HG02852 (cell line): Measurements from ENCODE around the gene SLC13A4.
"Not testable (repeated sequence)": the region's sequence is repeated elsewhere in the genome, so short reads cannot be mapped to it uniquely, and the experiment has no call there.

Experiments used
- ATAC-seq: cut with Tn5 transposase; IDR thresholded peaks from one replicate; pipeline ENCODE4 v1.9.1; 2021; ENCODE audit warnings: mild to moderate bottlenecking, moderate library complexity; ENCODE audit not compliant: unreplicated experiment

Gene SLC13A4

GRCh38 chr7:135704074-135704473, 23.9 kb downstream of the SLC13A4 start:
- no peak for ATAC-seq

DNA sequence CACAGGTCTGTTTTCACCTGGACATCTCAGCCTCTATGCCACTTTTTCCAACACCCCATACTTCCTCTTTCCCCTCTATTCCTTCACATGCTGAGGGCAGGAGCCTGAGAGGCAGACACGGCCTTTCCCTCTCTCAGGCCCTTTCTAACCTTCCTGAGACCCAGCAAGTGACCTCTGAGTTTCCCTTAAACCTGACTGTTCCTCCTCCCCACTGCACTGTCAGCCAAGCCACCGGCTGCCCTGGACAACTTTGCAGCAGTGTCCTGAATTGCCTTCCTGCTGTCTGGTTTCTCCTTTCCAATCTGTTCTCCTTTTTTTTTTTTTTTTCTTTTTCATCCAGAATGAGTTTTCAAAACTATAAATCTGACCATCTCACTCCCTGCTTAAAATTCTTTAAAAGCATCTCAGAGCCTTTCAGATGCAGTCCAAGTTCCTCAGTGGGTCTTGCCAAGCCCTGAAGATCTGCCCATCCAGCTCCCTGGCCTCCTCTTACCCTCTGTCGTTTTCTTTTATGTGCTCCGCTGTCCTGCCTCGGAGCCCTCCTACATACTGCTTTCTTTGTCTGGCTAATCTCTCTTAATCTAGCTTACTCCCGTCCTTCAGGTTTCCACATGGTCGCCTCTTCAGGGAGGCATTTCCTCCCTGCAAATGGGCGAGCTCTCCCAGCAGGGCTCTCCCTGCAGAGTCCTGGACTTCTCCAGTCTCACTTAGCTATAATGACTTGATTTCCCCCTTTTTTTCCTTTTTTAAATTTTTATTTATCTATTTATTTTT, 30.5 kb downstream of the SLC13A4 start:
- ATAC-seq, result no peak

GRCh38 chr7:135693558-135693957, 34.4 kb downstream of the SLC13A4 start:
- ATAC-seq, result no peak

DNA sequence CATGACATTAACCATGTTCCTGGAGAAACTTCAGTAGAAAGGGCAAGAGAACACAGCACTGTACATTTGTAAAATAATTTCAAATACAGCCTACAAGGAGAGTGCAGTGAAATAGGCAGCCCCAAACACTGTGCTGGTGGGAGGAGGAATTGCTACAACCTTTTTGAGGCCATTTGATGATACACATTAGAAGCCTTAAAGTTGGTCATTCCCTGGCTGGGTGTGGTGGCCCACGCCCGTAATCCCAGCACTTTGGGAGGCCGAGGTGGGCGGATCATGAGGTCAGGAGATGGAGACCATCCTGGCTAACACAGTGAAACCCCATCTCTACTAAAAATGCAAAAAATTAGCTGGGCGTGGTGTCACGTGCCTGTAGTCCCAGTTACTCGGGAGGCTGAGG, 35.4 kb downstream of the SLC13A4 start:
- ATAC-seq, result not testable (repeated sequence)

- ATAC-seq, result no peak
These were observed 35.9 kb downstream of the SLC13A4 start for GRCh38 chr7:135692055-135692454.

DNA sequence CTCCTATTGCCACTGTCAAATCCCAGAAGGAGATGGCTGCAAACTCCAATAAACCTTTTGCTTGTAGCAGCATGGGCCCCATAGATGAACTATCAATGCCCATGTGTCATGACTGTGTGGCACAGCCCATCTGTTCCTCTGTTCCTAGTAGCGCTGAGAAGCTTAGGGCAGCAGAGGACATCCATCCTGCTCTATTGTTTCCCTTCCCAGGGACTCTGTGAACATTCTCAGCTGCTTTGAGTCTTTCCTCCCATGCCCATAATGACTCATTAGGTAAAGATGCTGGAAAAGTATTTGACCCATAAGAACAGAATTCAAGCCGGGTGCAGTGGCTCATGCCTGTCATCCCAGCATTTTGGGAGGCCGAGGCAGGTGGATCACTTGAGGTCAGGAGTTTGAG, 37.4 kb downstream of the SLC13A4 start:
- ATAC-seq, result no peak

DNA sequence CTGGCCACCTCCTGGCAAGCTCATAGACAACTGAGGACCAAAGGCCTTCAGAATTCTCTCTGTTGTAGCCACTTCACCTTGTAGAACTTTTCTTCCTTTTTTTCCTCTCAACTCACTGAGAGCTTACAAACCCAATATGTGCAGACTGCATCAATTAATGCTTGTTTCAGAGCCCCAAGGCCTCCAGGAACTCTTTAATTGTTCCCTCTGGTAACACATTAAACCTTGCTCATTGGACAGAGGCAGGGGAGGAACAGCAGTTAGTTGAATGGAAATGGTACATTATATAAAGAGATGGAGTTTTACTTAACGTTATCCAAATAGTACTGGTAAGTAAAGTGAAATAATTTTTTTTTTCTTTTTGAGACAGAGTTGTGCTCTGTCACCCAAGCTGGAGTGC, 40.5 kb downstream of the SLC13A4 start:
- no peak for ATAC-seq

- no peak for ATAC-seq
These were observed 42.5 kb downstream of the SLC13A4 start for GRCh38 chr7:135685306-135686084.

DNA sequence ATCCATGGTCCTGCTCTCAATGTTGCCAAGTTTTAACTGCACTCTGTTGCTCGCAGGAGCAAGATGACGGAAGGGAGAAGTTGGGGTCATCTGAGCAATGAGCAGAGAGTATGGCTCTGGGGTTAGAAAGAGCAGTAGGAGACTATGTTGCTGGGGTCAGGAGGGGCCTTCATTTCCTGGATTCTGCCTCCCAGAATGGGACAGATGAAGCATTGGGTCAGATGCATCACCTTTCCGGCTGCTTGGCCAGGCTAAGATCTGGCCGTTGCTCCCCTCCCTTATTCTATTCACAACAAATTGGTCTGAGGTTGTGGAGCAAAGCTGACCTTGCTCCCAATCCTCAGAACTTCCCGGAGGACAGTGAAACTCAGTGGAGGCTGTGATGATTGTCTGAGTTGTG, 43.3 kb downstream of the SLC13A4 start:
- ATAC-seq, result no peak

- no peak for ATAC-seq
These were observed 43.9 kb downstream of the SLC13A4 start for GRCh38 chr7:135684136-135684535.

DNA sequence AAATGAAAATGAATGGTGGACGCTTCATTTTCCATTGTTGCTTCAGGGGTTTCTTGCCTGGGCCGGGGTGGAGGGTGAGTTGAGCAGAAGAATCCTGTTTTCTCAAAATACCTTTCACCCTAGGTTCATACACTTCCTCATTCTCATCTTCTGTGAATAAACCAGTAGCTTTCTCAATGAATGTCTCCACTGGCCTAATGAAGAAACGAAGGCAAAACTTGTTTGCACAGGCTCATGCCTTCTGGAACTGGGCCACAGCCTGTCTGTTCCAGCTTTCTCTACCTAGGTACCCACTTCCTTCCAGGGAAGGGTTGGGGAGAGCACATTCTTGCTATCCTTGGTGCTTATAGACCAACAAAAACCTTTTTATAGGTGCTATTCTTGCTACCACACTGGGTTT, 44.4 kb downstream of the SLC13A4 start:
- no peak for ATAC-seq

DNA sequence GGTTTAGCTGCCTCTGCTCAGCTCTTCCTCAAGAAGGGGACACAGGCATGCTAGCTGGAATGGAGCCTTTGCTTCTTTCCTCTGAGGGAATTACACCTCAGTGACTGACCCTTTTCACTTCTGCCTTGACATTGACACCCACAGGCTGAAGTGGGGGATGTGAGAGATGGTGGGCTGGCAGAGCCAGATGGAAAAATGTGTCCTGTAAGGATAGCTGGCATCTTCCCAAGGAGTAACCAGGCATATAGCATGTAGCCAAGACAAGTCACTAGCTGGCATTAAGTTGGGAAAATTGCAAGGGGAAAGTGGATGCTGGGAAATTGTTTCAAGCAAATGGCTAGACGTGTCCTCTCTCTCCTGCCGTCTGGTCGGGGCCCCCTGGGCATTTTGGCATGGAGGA, 45.8 kb downstream of the SLC13A4 start:
- no peak for ATAC-seq

DNA sequence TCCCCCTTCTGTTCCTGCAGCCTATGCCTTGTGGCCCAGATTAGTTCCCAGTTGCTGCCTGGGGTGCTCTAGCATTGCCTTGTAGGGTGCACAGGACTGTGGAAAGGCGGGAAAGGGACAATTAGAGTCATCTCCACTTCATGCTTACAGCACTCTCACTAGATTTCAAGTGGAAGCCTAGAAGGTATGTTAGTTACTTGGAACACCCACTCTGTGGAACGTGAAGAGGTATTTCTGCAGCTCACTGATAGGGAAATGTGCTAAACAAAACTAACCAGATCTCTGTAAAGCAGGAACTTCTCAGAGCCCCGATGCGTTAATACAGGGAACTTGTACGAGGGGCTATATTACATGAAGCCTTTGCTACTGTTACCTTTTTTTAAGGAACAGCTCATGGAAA, 46.2 kb downstream of the SLC13A4 start:
- no peak for ATAC-seq

DNA sequence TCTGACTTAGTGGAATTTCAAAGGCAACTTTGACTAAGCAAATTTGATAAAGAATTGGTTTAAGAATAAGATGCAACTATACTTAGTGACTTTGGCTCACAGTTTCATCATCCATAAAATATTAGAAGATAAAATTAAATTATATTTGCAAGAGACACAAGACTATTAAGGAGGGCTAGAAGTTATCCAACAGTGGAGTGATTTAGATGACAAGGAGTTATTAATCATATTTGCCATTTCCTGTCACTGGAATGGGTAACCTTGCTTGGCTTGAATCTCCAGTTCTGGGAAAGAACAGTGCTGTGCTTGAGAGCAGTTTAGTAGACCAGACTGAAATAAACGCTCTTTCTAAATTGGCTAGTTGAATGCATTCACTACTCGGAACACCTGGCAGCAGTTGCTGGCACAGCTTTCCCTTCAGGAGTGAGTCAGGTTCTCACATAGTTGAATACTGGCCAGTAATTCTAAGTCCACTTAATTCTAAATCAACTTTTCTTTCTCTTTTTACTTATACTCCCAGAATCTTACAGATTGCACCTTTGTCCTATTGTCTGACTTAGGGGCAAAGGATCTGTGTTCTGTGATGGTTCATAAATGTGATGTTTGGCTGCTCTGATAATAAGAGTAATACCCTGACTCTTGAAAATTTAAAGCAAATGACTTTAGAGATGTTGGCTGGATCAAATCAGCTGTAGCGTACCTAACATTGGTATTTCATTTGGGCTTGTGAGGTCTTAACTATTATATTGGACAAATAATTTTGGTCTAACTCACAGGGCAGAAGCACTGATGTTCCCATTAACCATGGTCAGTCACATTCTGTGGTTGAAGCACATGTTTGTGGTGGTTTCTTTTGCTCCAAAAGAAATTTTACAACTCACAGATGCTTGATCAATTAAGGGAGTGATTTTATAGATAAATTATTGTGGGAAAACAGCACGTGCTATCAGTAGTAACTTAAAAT, 49.1 kb downstream of the SLC13A4 start:
- no peak for ATAC-seq

DNA sequence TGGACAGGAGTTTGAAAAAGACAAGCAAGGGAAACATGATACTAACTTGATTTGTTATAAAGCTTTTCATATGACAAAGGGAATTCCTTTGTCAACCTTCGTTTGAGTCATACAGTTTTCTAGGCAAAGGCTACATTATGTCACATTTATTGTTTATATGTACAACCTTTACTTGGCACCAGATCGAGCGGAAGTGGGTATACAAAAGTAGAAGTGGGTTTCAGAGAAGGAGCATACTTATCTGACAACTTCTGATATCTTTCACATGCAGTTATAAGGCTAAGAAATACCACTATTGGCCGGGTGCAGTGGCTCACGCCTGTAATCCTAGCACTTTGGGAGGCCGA, 54.7 kb downstream of the SLC13A4 start:
- peak; percentile 18 for ATAC-seq

DNA sequence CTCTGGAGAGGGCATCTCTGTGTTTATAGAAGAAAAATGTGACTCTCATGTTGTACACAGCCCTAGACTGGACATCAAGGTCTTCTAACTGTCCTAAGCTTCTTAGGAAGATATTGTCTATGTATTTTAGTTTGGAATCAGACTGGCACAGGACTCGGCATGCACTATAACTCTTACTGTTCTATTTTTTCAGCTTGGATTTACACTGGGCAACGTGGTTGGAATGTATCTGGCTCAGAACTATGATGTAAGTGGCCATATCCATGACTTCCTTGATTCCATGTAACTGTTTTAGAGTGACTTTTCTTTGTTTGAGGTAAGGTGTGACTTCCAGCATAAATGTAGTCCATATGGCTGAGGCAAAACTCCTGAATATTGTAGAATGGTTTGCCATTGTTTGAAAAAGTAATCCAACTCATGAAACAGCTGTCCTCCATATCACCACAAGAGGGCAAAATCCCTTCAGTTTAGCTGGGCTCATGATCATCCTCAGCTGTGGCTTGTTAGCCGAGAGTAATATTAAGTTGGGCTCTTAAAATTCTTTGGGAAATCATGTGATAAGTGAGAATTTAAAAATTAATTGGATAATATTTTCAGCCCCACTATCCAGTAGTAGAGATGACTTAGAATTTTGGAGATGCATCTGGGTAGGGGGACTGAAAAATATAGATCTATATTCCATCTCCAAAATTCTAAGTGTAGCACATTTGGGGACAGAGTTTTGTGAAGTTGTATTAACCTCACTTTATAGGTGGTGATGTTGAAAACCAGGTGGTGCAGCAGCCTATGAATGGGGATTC, 55.2 kb downstream of the SLC13A4 start:
- peak; percentile 70 for ATAC-seq

DNA sequence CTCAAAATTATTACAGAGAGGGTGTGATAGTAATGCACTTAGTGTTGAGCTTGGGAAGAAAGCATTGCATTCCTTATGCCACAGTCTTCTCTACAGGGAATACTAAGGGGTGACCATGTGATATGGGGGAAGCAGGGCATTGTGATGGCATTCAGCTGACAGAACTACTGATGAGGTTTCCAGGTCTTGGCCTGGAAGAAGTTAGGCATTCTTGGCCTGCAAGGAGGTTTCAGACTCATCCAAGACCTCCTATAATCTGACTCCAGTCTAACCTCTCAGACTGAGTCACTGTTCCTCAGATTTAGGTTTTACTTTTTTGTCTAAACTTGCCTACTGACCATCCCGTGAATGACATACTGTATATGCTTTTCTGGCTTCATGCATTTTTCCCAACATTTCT, 57.8 kb downstream of the SLC13A4 start:
- ATAC-seq, result no peak

- ATAC-seq, result no peak
These were observed 58.2 kb downstream of the SLC13A4 start for GRCh38 chr7:135669774-135670173.

- ATAC-seq, result not testable (repeated sequence)
These were observed 59.1 kb downstream of the SLC13A4 start for GRCh38 chr7:135668852-135669395.

- not testable (repeated sequence) for ATAC-seq
These were observed 60.4 kb downstream of the SLC13A4 start for GRCh38 chr7:135667626-135668025.
